DMS 273 treated with DMSO at 0.1 percent for 48 hours (cell line): ENCODE results near the gene BRF1.
"Not testable (repeated sequence)": the region's sequence is repeated elsewhere in the genome, so short reads cannot be mapped to it uniquely, and the experiment has no call there.

Experiments
- DNase-seq: peaks from one replicate; lab custom pipeline; 2025; lab: John Stamatoyannopoulos, UW

BRF1 gene

GRCh38 chr14:105290621-105291346 lies 10.0 kb downstream of the BRF1 start:
- DNase-seq = no peak

- DNase-seq = not testable (repeated sequence)
Observed at GRCh38 chr14:105288936-105289335, 11.9 kb downstream of the BRF1 start.

- no peak for DNase-seq
Observed at GRCh38 chr14:105287249-105288102, 13.3 kb downstream of the BRF1 start.

- DNase-seq = no peak
Observed at GRCh38 chr14:105286759-105287144, 14.0 kb downstream of the BRF1 start.

- DNase-seq = no peak
Observed at GRCh38 chr14:105285174-105285573, 15.6 kb downstream of the BRF1 start.

- no peak for DNase-seq
Observed at GRCh38 chr14:105283899-105284298, 16.9 kb downstream of the BRF1 start.

GRCh38 chr14:105283028-105283427 lies 17.8 kb downstream of the BRF1 start:
- no peak for DNase-seq

- DNase-seq = no peak
Observed at GRCh38 chr14:105282098-105282725, 18.6 kb downstream of the BRF1 start.

GRCh38 chr14:105281371-105282097 lies 19.3 kb downstream of the BRF1 start:
- no peak for DNase-seq

GRCh38 chr14:105280525-105280924 lies 20.3 kb downstream of the BRF1 start:
- no peak for DNase-seq

- DNase-seq = no peak
Observed at GRCh38 chr14:105279642-105280361, 21.0 kb downstream of the BRF1 start.

- not testable (repeated sequence) for DNase-seq
Observed at GRCh38 chr14:105277448-105277847, 23.4 kb downstream of the BRF1 start.

GRCh38 chr14:105275267-105275946 lies 25.4 kb downstream of the BRF1 start:
- DNase-seq = no peak

- no peak for DNase-seq
Observed at GRCh38 chr14:105274637-105275036, 26.2 kb downstream of the BRF1 start.

GRCh38 chr14:105273062-105273461 lies 27.7 kb downstream of the BRF1 start:
- no peak for DNase-seq

- no peak for DNase-seq
Observed at GRCh38 chr14:105272623-105273022, 28.2 kb downstream of the BRF1 start.

- no peak for DNase-seq
Observed at GRCh38 chr14:105271224-105271890, 29.4 kb downstream of the BRF1 start.

- DNase-seq = no peak
Observed at GRCh38 chr14:105269405-105269804, 31.4 kb downstream of the BRF1 start.

- DNase-seq = no peak
Observed at GRCh38 chr14:105268736-105269354, 32.0 kb downstream of the BRF1 start.
